Spleen (tissue), 7 donors: ENCODE data around the gene NAA16.
A peak's percentile ranks its signal among the peaks of the same experiment; 100 is the strongest.

Source experiments
- POLR2A ChIP-seq, 3 donors: fragments of 450-650 bp; IDR thresholded peaks; one replicate each; pipeline ENCODE4 v1.5.1; 2017; ENCODE audit warnings: antibody characterized with exemption in 3 of 3, mild to moderate bottlenecking in 1 of 3
- POLR2AphosphoS5 ChIP-seq, 3 donors: sonication (generic); formaldehyde crosslinking; IDR thresholded peaks; one replicate each; pipeline ENCODE4 v1.5.1; 2017; ENCODE audit warnings: antibody characterized with exemption in 3 of 3
- TF ChIP-seq, protein P1 (sequence below), 11 experiments: fragments of 200-600 bp in 7 of 11; fragments of 450-650 bp in 4 of 11; sonication (generic) in 4 of 11; IDR thresholded peaks in 8 of 11; conservative IDR thresholded peaks in 3 of 11; 1 replicate in 7 of 11; 2 replicates in 4 of 11; pipeline versions ENCODE4 v1.4.0 to v1.8.0; 2016 to 2021; ENCODE audit warnings: antibody characterized with exemption in 11 of 11, inconsistent platforms in 4 of 11, mild to moderate bottlenecking in 1 of 11
- donor health status: DM: no; HTN: no; CAD: no; lungs with moderate emphysema.
- donor health status: DM: no; HTN: no; CAD: no.
- donor health status: DM: no; HTN: no; CAD: no.

DNA sequence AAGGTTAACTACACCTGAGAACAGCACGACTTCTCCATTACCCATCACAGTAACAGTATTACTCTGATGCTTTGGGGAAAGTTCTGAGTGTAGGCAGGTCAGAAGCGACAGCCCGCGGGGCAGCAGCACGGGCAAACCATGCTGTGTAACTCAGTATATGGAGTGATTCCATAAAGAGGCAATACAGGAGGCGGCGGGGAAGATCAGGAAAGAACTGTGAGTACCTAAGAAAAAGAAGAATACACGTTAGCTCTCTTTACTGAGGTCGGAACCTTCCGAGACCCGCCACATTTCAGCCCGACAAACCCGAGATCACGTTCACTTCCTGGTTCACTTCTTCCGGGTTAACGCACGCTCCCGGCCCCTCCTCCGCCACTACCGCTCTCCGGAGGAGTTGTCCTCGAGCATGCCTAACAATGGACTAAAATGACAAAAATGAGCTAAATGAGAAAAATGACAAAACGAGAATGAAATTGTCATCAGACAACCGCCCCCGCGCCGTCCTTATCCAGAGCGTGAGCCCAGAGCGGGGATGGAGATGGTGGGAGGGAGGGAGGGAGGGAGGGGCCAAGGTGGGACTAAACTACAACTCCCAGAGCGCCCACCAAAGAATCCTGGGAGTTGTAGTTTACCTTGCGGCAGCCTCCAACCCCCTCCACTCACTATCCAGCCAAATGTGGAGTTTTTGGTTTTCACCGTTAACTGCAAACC, 47.7 kb upstream of the NAA16 start, which contains the start of gene MTRF1:
- peak in 2 of 3 donors; percentile 82 to 87 for TF ChIP-seq POLR2AphosphoS5 (IDR thresholded peaks at IDR 0.05)
- TF ChIP-seq, protein P1, sequence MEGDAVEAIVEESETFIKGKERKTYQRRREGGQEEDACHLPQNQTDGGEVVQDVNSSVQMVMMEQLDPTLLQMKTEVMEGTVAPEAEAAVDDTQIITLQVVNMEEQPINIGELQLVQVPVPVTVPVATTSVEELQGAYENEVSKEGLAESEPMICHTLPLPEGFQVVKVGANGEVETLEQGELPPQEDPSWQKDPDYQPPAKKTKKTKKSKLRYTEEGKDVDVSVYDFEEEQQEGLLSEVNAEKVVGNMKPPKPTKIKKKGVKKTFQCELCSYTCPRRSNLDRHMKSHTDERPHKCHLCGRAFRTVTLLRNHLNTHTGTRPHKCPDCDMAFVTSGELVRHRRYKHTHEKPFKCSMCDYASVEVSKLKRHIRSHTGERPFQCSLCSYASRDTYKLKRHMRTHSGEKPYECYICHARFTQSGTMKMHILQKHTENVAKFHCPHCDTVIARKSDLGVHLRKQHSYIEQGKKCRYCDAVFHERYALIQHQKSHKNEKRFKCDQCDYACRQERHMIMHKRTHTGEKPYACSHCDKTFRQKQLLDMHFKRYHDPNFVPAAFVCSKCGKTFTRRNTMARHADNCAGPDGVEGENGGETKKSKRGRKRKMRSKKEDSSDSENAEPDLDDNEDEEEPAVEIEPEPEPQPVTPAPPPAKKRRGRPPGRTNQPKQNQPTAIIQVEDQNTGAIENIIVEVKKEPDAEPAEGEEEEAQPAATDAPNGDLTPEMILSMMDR (IDR thresholded peaks at IDR 0.05 in 8 of 11, conservative IDR thresholded peaks at IDR 0.05 in 3 of 11) = no peak
- TF ChIP-seq POLR2A (IDR thresholded peaks at IDR 0.05) = no peak
